BJ (cell line): ENCODE results near the gene USP4. TPM values are rescaled to one million over a fixed set of nuclear protein-coding genes. Genes with fewer than 3 reads are reported as not detected.

ENCODE experiments used
- CTCF ChIA-PET: fragments of 350-600 bp; formaldehyde crosslinking; extraction: SDS; loops from one replicate; lab custom pipeline; 2021; ENCODE audit warnings: antibody characterized with exemption, inconsistent platforms; lab: Yijun Ruan, JAX
- POLR2A ChIA-PET: fragments of 300-600 bp; sonication (Branson Sonifier 250); formaldehyde crosslinking; extraction: SDS; loops from one replicate; lab custom pipeline; 2021; ENCODE audit warnings: antibody characterized with exemption; lab: Charles Lee
- DNase-seq: peaks from one replicate; pipeline ENCODE4 v3.0.0-alpha.2; 2011; ENCODE audit warnings: low read depth
- H3K27me3 ChIP-seq: 2 replicates; pipeline ENCODE4 v1.6.0; 2011; ENCODE audit warnings: low read length; ENCODE audit not compliant: control insufficient read depth, insufficient read depth
- H3K36me3 ChIP-seq: 2 replicates; pipeline ENCODE4 v1.5.1; 2011; ENCODE audit warnings: low read length; ENCODE audit not compliant: control insufficient read depth, insufficient read depth
- H3K4me3 ChIP-seq: 2 replicates; pipeline ENCODE4 v1.5.1; 2011; ENCODE audit warnings: low read depth, mild to moderate bottlenecking, control low read depth, low read length
- CTCF ChIP-seq: IDR thresholded peaks from 2 replicates; pipeline ENCODE4 v1.5.1; 2011; ENCODE audit warnings: low read depth, mild to moderate bottlenecking, control low read depth, inconsistent platforms, low read length, moderate library complexity; ENCODE audit not compliant: insufficient read depth
- polyA plus RNA-seq: library from polyadenylated mRNA; depleted of rRNA; stranded (reverse); fragments of >200 nt; gene quantifications from 2 replicates; pipeline ENCODE4 v1.2.3, GENCODE V29; 2011

Gene USP4
- polyA plus RNA-seq, 1 experiment: 63.5 TPM

DNA sequence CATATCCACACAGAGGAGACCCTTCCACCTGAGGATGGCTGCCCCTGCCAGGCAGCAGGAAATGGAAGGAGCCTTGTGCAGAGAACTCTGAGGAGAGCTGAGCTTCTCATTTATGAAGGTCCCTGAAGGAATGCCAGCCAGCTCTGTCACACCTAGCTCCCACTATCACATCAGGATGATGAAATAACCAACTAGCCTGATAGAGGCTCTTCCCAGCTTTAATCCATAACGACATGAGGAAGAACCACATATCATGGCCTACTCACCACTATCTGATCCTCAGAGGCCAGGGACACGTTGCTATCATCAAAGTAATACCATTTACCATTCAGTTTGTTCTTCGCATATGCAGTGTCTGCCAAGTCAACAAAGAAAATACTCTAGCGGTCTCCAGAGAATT lies 61.3 kb downstream of the USP4 start:
- H3K36me3 ChIP-seq: peaks cover 4% of the 10 kb centered on the region
- TF ChIP-seq CTCF: no peak
- ChIA-PET CTCF (interaction anchor here (0.9 to 1.3 kb wide), 3 partner anchors 48 to 108 kb away, joined by 3 to 4 read pairs (median 3); no protein-coding TSS in a partner anchor), POLR2A (no interaction called here)
- no peak for DNase-seq
- H3K4me3 ChIP-seq: no peak overlapping the region
- H3K27me3 ChIP-seq: no peaks in the 10 kb centered on the region

GRCh38 chr3:49277383-49277775 lies 62.5 kb downstream of the USP4 start:
- DNase-seq: no peak
- H3K4me3 ChIP-seq: peak overlapping the region; percentile 48
- H3K27me3 ChIP-seq: no peaks in the 10 kb centered on the region
- ChIA-PET CTCF (interaction anchor here (2.2 kb wide), 1 partner anchor 106 kb away, joined by 7 read pairs; the partner anchor contains the start of gene KLHDC8B), POLR2A (no interaction called here)
- no peak for TF ChIP-seq CTCF
- peaks cover 1% of the 10 kb centered on the region; the same call in 1 of the 2 replicates for H3K36me3 ChIP-seq

DNA sequence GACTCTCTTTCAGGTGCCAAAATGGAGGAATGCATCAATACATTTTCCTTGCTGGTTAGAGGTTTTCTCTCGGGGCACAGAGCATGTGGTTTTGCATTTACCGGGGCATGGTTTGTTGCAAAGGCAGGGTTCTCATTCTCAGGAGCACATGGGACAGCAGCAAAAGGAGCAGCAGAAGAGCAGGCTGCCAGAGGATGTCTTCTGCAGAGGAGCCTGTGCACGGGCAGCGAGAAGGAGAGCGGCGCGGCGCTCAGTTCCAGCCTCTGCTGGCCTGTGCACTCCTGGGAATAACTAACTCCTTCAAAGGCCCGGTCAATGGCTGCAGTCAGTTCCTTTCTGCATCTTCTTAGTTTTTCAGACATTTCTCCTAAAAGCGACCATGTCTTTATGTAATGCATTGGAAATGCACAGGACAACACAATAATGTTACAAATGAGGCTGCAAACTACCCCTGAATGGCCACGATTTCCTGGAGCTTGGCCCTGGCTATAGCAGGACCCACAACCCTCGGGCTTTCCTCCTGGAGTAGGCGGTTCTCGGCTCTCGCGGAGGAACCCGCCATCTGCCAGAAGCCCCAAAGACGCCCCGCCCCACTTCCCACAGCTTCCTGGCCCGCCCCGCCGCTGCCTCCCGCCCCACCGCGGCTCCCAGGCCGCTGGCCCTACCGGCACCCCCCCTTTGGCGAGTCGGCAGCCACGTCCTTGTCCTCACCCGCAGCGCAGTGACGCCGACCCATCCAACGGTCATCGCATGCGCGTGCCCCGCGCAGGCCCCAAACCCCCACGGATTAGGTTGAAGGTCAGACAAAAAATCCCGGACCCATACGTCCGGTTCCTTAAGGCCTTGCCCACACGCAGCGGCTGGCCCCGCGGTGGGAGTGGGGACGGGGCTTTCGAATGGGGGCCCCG lies 63.1 kb downstream of the USP4 start, which contains the start of gene C3orf62:
TSS of gene C3orf62 (minus strand) at position 758 of the 908 bp plus-strand sequence. CDS start at position 398, 360 bp downstream.
- H3K4me3 ChIP-seq: peak within 1 kb of the TSS; percentile 48
- DNase-seq: peak; percentile 29
- POLR2A ChIA-PET: interaction anchor here (0.5 to 0.6 kb wide), 2 partner anchors 256 to 336 kb away, joined by 3 read pairs; no protein-coding TSS in a partner anchor
- H3K36me3 ChIP-seq: peaks cover 1% of the 10 kb centered on the region; the same call in 1 of the 2 replicates
- no peak for TF ChIP-seq CTCF
- no peaks in the 10 kb centered on the region for H3K27me3 ChIP-seq
- CTCF ChIA-PET: interaction anchor here (0.5 to 2.2 kb wide), 2 partner anchors 27 to 105 kb away, joined by 3 to 7 read pairs; partner anchors contain the start of gene KLHDC8B

- POLR2A ChIA-PET: no interaction called here
- CTCF ChIA-PET: no interaction called here
- Histone ChIP-seq H3K27me3 (no peaks in the 10 kb centered on the region), H3K36me3 (peaks cover 2% of the 10 kb centered on the region; the same call in 1 of the 2 replicates), H3K4me3 (no peak overlapping the region)
- DNase-seq: no peak
- TF ChIP-seq CTCF: no peak
Observed at GRCh38 chr3:49273825-49274532, 65.9 kb downstream of the USP4 start.
